Measurements from ENCODE around the gene RPL37A.

Gene RPL37A

DNA sequence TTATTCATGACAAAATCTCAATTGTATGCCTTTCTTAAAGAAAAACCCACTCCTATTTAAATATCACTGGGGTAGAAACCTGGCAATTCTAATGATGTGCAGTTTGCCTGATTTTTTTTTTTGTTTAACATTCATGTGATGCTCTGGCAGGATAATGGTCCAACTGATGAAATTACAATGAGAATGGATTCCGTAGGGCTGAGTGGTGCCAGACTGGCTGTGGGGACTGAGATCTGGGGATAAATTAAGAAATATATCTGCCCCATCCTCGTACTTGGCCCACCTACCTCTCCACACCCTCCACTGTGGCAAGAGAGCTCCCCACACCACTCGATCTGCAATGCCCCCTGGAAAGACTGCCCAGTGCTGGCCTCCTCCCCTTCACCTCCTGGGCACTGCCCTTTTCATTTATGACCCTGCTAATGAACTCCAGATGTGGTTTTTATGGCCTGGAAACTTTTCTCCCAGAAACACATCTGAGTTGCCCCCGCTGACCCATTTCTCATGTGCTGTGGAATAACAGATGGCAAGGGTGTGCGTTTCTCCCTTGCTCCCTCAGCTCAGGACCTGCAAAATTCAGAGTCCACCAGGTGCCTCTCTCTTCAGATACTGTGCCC lies 33.0 kb upstream of the RPL37A start:
- TF ChIP-seq, protein P1, sequence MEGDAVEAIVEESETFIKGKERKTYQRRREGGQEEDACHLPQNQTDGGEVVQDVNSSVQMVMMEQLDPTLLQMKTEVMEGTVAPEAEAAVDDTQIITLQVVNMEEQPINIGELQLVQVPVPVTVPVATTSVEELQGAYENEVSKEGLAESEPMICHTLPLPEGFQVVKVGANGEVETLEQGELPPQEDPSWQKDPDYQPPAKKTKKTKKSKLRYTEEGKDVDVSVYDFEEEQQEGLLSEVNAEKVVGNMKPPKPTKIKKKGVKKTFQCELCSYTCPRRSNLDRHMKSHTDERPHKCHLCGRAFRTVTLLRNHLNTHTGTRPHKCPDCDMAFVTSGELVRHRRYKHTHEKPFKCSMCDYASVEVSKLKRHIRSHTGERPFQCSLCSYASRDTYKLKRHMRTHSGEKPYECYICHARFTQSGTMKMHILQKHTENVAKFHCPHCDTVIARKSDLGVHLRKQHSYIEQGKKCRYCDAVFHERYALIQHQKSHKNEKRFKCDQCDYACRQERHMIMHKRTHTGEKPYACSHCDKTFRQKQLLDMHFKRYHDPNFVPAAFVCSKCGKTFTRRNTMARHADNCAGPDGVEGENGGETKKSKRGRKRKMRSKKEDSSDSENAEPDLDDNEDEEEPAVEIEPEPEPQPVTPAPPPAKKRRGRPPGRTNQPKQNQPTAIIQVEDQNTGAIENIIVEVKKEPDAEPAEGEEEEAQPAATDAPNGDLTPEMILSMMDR (IDR thresholded peaks at IDR 0.05; ENCODE audit: borderline replicate concordance, insufficient read depth, low read depth, low read length), result no peak
- no peak overlapping the region for H3K4me3 ChIP-seq (ENCODE audit: low read depth, low read length)

DNA sequence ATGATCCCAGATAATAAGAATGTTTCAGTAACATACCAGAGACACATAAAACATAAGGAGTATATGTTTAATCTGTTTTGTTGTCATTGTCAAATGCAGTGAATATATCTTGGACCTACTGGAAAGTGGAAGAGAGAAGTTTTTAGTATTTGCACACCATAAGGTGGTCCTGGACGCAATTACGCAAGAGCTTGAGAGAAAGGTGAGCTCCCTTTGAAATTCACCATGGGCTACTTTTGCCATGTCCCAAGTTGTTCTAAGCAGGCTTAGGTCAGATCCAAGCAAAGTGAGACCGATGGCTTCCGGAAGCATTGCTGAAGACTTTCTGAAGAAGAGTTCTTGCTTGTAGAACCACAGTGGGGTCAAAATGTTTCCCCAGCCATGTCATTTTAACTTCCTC lies 30.8 kb upstream of the RPL37A start:
- no peak overlapping the region for H3K4me3 ChIP-seq (ENCODE audit: low read depth, low read length)
- TF ChIP-seq, protein P1 (IDR thresholded peaks at IDR 0.05; ENCODE audit: borderline replicate concordance, insufficient read depth, low read depth, low read length), result no peak

DNA sequence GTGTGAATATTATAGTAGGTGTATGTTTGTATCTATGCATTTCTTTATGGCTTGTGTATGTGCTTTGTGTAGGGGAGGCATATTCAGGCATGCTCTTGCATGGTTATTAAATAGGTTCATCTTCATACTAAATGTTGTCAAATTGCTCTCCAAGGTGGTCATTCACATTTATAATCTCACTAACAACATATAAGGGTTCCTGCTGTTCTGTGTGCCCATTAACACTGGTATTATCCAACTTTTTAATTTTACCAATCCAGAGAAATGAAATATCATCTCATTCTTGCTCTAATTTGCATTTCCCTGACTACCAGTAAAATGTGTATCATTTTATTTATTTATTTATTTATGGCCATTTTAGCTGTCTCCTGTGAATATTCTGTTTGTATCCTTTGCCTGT lies 29.0 kb upstream of the RPL37A start:
- no peak overlapping the region for H3K4me3 ChIP-seq (ENCODE audit: low read depth, low read length)

DNA sequence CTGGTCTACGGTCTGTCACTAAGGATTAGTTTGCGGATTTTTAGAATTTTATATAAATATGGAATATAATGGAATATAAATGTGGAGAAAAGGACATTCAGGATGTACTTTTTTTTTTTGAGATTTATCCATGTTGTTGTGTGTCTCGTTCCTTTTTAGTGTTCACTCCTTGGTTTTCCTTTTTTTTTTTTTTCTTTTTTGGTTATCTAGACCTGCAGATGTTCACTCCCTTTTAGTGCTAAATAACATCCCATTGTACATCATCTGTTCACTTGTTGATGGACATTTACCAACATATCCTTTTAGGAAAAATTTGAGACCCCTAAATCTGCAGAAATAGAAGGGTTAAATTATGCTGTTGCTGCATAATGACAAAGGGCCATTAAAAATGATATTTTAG lies 25.5 kb upstream of the RPL37A start:
- TF ChIP-seq, protein P1 (IDR thresholded peaks at IDR 0.05; ENCODE audit: borderline replicate concordance, insufficient read depth, low read depth, low read length), result no peak
- H3K4me3 ChIP-seq (ENCODE audit: low read depth, low read length), result no peak overlapping the region

More for the DNA sequence above, 29.0 kb upstream of the RPL37A start:
- TF ChIP-seq, protein P1 (IDR thresholded peaks at IDR 0.05; ENCODE audit: borderline replicate concordance, insufficient read depth, low read depth, low read length), result no peak

DNA sequence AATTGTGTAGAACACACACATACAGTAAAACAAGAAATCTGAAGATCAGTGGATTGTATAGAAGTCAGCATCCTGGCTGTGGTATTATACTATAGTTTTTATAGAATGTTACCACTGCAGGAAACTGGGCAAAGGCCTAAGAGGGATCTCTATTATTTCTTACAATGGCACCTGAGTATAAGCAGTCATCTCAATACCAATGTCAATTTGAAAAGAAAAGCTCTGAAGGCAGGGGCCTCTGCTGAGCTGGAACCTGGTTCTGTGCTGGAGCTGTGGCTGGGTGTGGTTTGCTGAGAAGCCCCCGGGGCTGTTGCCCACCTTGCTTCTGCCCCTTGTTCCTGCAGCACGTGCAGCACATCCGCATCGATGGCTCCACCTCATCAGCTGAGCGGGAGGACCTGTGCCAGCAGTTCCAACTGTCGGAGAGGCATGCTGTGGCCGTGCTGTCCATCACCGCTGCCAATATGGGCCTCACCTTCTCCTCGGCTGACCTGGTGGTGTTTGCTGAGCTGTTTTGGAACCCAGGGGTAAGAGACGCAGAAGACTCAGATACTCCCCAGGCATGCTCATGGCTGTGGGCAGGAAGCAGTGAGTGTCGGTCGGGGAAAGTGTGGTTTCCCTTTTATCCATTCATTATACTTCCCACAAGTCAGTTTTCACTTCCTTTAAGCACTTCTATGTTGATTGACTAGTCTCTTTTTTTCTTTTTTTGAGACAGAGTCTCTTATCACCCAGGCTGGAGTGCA lies 23.5 kb upstream of the RPL37A start:
- no peak overlapping the region for H3K4me3 ChIP-seq (ENCODE audit: low read depth, low read length)
- TF ChIP-seq, protein P1 (IDR thresholded peaks at IDR 0.05; ENCODE audit: borderline replicate concordance, insufficient read depth, low read depth, low read length), result no peak

DNA sequence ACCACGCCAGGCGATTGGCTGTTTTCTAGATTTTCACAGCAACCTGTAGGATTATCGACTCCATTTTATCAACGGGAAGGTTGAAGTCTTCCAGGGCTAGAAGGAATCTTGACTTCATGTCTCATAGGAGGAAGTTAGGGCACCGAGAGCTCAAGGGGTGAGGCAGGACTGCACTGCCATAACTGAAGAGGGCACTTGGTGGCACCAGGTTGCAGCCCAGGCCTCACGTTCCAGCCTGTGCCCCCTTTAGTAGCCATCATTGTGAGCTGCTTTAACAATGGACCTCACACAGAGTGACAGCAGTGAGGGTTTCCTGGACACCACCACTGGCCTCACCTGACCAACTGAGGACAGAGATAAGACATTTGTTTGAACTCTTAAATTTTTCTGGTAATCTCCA lies 22.9 kb upstream of the RPL37A start:
- TF ChIP-seq, protein P1 (IDR thresholded peaks at IDR 0.05; ENCODE audit: borderline replicate concordance, insufficient read depth, low read depth, low read length), result no peak
- no peak overlapping the region for H3K4me3 ChIP-seq (ENCODE audit: low read depth, low read length)
